GM23338 (cell line): ENCODE measurements around the gene MLF2. TPM values are rescaled to one million over a fixed set of nuclear protein-coding genes. Genes with fewer than 3 reads are reported as not detected.

Source experiments
- ATAC-seq: fragments of 200-7000 bp; cut with Tn5 transposase; 3 replicates; pipeline ENCODE4 v1.9.1; 2020
- DNase-seq: peaks from one replicate; pipeline ENCODE4 v3.0.0-alpha.2; 2015; ENCODE audit warnings: low spot score
- H2AFZ ChIP-seq: fragments of 200-600 bp; sonication (generic); 2 replicates; pipeline ENCODE4 v1.8.0; 2016; ENCODE audit warnings: antibody characterized with exemption, mild to moderate bottlenecking, moderate library complexity
- H3F3A ChIP-seq: fragments of 200-600 bp; sonication (generic); replicated peaks from 2 replicates; pipeline ENCODE4 v1.8.0; 2017; ENCODE audit warnings: antibody characterized with exemption, mixed run types, low read depth
- H3K27ac ChIP-seq: fragments of 200-600 bp; sonication (generic); 2 replicates; pipeline ENCODE4 v1.6.1; 2016; ENCODE audit warnings: low read depth
- H3K27me3 ChIP-seq: fragments of 200-600 bp; sonication (generic); 2 replicates; pipeline ENCODE4 v1.8.0; 2016; ENCODE audit warnings: mild to moderate bottlenecking, mixed run types, moderate library complexity; ENCODE audit not compliant: insufficient read depth
- H3K36me3 ChIP-seq: fragments of 200-600 bp; sonication (generic); 2 replicates; pipeline ENCODE4 v1.8.0; 2016; ENCODE audit warnings: mild to moderate bottlenecking; ENCODE audit not compliant: insufficient read depth
- H3K4me1 ChIP-seq: fragments of 200-600 bp; sonication (generic); 2 replicates; pipeline ENCODE4 v1.8.0; 2016; ENCODE audit warnings: mild to moderate bottlenecking, moderate library complexity; ENCODE audit not compliant: insufficient read depth
- H3K4me2 ChIP-seq: fragments of 200-600 bp; sonication (generic); 2 replicates; pipeline ENCODE4 v1.7.1; 2017; ENCODE audit warnings: mixed run types
- H3K4me3 ChIP-seq: fragments of 200-600 bp; sonication (generic); 2 replicates; pipeline ENCODE4 v1.6.1; 2016; ENCODE audit warnings: mixed run types
- H3K79me2 ChIP-seq: fragments of 200-600 bp; sonication (generic); replicated peaks from 2 replicates; pipeline ENCODE4 v1.8.0; 2017; ENCODE audit warnings: mild to moderate bottlenecking; ENCODE audit not compliant: insufficient read depth
- H3K9me2 ChIP-seq: fragments of 200-600 bp; sonication (generic); 2 replicates; pipeline ENCODE4 v1.8.0; 2017; ENCODE audit not compliant: insufficient read depth
- H4K20me1 ChIP-seq: fragments of 200-600 bp; sonication (generic); replicated peaks from 2 replicates; pipeline ENCODE4 v1.8.0; 2017; ENCODE audit warnings: mild to moderate bottlenecking; ENCODE audit not compliant: insufficient read depth
- H3K27ac Mint-ChIP-seq: 2 replicates; pipeline ENCODE4 v1.8.0; 2020; ENCODE audit warnings: inconsistent platforms, mild to moderate bottlenecking, moderate library complexity, mixed read lengths
- H3K27me3 Mint-ChIP-seq: 3 replicates; pipeline ENCODE4 v1.8.0; 2022; ENCODE audit warnings: low read depth, mild to moderate bottlenecking, moderate library complexity, mixed read lengths, inconsistent platforms; ENCODE audit not compliant: insufficient read depth, poor library complexity
- H3K36me3 Mint-ChIP-seq: 3 replicates; pipeline ENCODE4 v1.8.0; 2021; ENCODE audit warnings: low read depth, mild to moderate bottlenecking, inconsistent platforms, moderate library complexity, mixed read lengths
- H3K4me1 Mint-ChIP-seq: 3 replicates; pipeline ENCODE4 v1.8.0; 2020; ENCODE audit warnings: mild to moderate bottlenecking, inconsistent platforms, mixed read lengths
- H3K4me3 Mint-ChIP-seq: 3 replicates; pipeline ENCODE4 v1.8.0; 2021; ENCODE audit warnings: moderate library complexity, mild to moderate bottlenecking, inconsistent platforms, mixed read lengths
- H3K9me3 Mint-ChIP-seq: 3 replicates; pipeline ENCODE4 v1.8.0; 2020; ENCODE audit warnings: moderate library complexity, mild to moderate bottlenecking, inconsistent platforms, mixed read lengths
- CREB1 ChIP-seq: fragments of 250-450 bp; sonication (Bioruptor Pico); IDR thresholded peaks from 2 replicates; pipeline ENCODE4 v1.5.0; 2020; ENCODE audit warnings: low read depth, mild to moderate bottlenecking, moderate library complexity
- EZH2 ChIP-seq: fragments of 200-600 bp; sonication (generic); IDR thresholded peaks from one replicate; pipeline ENCODE4 v1.8.0; 2017; ENCODE audit warnings: antibody characterized with exemption, mild to moderate bottlenecking, low read depth; ENCODE audit not compliant: unreplicated experiment
- EZH2phosphoT487 ChIP-seq: fragments of 200-600 bp; sonication (generic); IDR thresholded peaks from one replicate; pipeline ENCODE4 v1.8.1; 2018; ENCODE audit warnings: antibody characterized with exemption; ENCODE audit not compliant: unreplicated experiment
- JUNB ChIP-seq: IDR thresholded peaks from one replicate; pipeline ENCODE4 v1.6.1; 2016; ENCODE audit warnings: antibody characterized with exemption; ENCODE audit not compliant: unreplicated experiment
- NANOG ChIP-seq: IDR thresholded peaks from 2 replicates; pipeline ENCODE4 v1.6.1; 2016; ENCODE audit warnings: antibody characterized with exemption, borderline replicate concordance
- POLR2AphosphoS5 ChIP-seq: IDR thresholded peaks from 2 replicates; pipeline ENCODE4 v1.6.1; 2016; ENCODE audit warnings: antibody characterized with exemption, low read depth
- STAT1 ChIP-seq: IDR thresholded peaks from one replicate; pipeline ENCODE4 v1.6.1; 2016; ENCODE audit warnings: antibody characterized with exemption; ENCODE audit not compliant: unreplicated experiment
- ZNF114 ChIP-seq: fragments of 250-450 bp; sonication (Bioruptor Pico); IDR thresholded peaks from 2 replicates; pipeline ENCODE4 v1.5.0; 2020; ENCODE audit warnings: mild to moderate bottlenecking, moderate library complexity
- polyA plus RNA-seq: library from polyadenylated mRNA; unstranded; fragments of >200 nt; fragmentation: Nextera tagmentation; extraction: Ambion mirVana; gene quantifications from 2 replicates; pipeline ENCODE4 v1.2.1, GENCODE V29; 2016
- total RNA-seq: library from RNA; depleted of rRNA; stranded (reverse); fragments of >200 nt; shearing (Covaris generic); gene quantifications from 2 replicates; pipeline ENCODE4 v1.2.3, GENCODE V29; 2014
- TF ChIP-seq, protein P1 (sequence below): IDR thresholded peaks from 2 replicates; pipeline ENCODE4 v1.6.1; 2016; ENCODE audit warnings: antibody characterized with exemption
- TF ChIP-seq, protein P2 (sequence below), 2 experiments: fragments of 200-600 bp in 1 of 2; sonication (generic) in 1 of 2; conservative IDR thresholded peaks; 2 replicates each; pipeline versions ENCODE4 v1.5.1 to v1.6.1; 2016 to 2017; ENCODE audit warnings: antibody characterized with exemption in 2 of 2, low read depth in 2 of 2, mild to moderate bottlenecking in 2 of 2, moderate library complexity in 1 of 2
- TF ChIP-seq, protein P3 (sequence below): fragments of 250-450 bp; sonication (Bioruptor Pico); IDR thresholded peaks from 2 replicates; pipeline ENCODE4 v1.5.0; 2020; ENCODE audit warnings: mild to moderate bottlenecking, moderate library complexity

The MLF2 gene
- total and polyA plus RNA-seq, 2 experiments from 2014 or later, result 280 to 289 TPM

DNA sequence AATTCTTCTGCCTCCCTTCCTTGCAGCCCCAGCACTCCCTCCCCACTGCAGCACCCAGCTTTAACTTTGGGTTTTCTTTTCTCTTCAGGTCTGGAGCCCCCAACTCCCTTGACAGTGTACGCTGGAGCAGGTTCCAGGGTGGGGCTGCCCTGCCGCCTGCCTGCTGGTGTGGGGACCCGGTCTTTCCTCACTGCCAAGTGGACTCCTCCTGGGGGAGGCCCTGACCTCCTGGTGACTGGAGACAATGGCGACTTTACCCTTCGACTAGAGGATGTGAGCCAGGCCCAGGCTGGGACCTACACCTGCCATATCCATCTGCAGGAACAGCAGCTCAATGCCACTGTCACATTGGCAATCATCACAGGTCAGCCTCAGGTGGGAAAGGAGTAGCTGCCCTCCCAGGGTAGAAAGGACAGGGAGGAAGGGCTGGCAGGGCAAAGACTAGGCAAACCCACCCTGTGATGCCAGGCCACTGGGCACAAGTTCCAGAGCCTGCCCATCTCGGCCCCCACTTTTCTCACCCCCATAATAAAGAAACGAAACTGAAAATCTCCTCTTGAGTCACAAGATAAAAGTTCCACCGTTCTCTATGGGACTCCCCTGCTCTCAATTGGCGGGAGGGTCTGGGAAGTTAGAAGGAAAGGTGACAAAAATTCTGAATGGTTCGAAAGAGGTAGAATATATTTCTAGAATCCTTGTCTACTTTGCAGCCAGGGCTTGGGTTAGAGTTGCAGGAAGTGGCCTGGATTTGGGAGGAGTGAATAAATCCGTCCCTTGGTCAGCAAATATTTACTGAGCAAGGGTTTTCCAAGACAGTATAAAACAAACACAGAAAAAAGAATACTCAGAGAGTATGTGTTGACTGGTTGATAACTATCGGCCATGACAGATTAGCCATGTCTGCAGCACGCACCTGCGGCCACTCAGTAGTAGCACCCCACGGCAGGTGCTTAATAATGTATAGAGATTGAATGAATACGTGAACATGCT is 22.5 kb upstream of the MLF2 start:
- no peaks in the 10 kb centered on the region; the same call in 2 of the 3 replicates for H3K9me3 Mint-ChIP-seq
- H3K27me3 Mint-ChIP-seq, result peaks cover 61% of the 10 kb centered on the region
- peaks cover 64% of the 10 kb centered on the region for H3K4me1 Mint-ChIP-seq

DNA sequence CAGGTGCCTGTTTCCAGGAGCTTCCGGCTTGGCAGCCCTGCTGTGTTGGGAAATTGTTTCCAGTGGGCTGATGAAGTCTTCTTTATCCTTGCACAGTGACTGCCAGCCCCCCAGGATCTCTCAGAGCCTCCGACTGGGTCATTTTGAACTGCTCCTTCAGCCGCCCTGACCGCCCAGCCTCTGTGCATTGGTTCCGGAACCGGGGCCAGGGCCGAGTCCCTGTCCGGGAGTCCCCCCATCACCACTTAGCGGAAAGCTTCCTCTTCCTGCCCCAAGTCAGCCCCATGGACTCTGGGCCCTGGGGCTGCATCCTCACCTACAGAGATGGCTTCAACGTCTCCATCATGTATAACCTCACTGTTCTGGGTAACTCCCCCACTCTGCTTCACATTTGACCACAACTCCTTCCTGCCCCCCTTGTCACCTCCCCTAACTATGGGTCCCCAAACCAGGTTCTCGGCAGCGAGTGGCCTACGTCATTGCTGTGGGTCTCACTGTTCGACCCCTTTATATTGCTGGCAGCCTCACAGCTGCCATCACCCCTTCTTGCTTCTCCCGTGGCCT is 21.6 kb upstream of the MLF2 start:
- H3K36me3 ChIP-seq, result no peaks in the 10 kb centered on the region
- H4K20me1 ChIP-seq, result peaks cover 4% of the 10 kb centered on the region; the same call in 1 of the 2 replicates
- peaks cover 23% of the 10 kb centered on the region; the same call in 1 of the 2 replicates for H3F3A ChIP-seq
- peak overlapping the region; percentile 64 for H3K4me3 ChIP-seq
- DNase-seq (no peak), ATAC-seq (no peak)
- peaks cover 72% of the 10 kb centered on the region for H3K27me3 ChIP-seq
- no peaks in the 10 kb centered on the region; the same call in 2 of the 3 replicates for H3K9me3 Mint-ChIP-seq
- peak overlapping the region; percentile 54 for H3K4me3 Mint-ChIP-seq
- H3K36me3 Mint-ChIP-seq, result peaks cover 23% of the 10 kb centered on the region
- H3K9me2 ChIP-seq, result no peaks in the 10 kb centered on the region
- no peaks in the 10 kb centered on the region for H3K79me2 ChIP-seq
- peaks cover 31% of the 10 kb centered on the region for H3K4me1 ChIP-seq
- peaks cover 58% of the 10 kb centered on the region for H3K27me3 Mint-ChIP-seq
- no peak overlapping the region for H3K27ac ChIP-seq
- H2AFZ ChIP-seq, result peak overlapping the region; percentile 76; the same call in 1 of the 2 replicates
- no peak overlapping the region for H3K27ac Mint-ChIP-seq
- peaks cover 67% of the 10 kb centered on the region for H3K4me1 Mint-ChIP-seq
- H3K4me2 ChIP-seq, result peak overlapping the region; percentile 87
- TF ChIP-seq, protein P1, sequence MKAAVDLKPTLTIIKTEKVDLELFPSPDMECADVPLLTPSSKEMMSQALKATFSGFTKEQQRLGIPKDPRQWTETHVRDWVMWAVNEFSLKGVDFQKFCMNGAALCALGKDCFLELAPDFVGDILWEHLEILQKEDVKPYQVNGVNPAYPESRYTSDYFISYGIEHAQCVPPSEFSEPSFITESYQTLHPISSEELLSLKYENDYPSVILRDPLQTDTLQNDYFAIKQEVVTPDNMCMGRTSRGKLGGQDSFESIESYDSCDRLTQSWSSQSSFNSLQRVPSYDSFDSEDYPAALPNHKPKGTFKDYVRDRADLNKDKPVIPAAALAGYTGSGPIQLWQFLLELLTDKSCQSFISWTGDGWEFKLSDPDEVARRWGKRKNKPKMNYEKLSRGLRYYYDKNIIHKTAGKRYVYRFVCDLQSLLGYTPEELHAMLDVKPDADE, result no peak
- TF ChIP-seq, protein P2, sequence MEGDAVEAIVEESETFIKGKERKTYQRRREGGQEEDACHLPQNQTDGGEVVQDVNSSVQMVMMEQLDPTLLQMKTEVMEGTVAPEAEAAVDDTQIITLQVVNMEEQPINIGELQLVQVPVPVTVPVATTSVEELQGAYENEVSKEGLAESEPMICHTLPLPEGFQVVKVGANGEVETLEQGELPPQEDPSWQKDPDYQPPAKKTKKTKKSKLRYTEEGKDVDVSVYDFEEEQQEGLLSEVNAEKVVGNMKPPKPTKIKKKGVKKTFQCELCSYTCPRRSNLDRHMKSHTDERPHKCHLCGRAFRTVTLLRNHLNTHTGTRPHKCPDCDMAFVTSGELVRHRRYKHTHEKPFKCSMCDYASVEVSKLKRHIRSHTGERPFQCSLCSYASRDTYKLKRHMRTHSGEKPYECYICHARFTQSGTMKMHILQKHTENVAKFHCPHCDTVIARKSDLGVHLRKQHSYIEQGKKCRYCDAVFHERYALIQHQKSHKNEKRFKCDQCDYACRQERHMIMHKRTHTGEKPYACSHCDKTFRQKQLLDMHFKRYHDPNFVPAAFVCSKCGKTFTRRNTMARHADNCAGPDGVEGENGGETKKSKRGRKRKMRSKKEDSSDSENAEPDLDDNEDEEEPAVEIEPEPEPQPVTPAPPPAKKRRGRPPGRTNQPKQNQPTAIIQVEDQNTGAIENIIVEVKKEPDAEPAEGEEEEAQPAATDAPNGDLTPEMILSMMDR (conservative IDR thresholded peaks at IDR 0.05; ENCODE audit: low read depth in 2 of 2), result no peak
- TF ChIP-seq CREB1 (no peak), EZH2 (no peak), JUNB (no peak), EZH2phosphoT487 (no peak), STAT1 (no peak), ZNF114 (no peak), NANOG (no peak)
- TF ChIP-seq, protein P3, sequence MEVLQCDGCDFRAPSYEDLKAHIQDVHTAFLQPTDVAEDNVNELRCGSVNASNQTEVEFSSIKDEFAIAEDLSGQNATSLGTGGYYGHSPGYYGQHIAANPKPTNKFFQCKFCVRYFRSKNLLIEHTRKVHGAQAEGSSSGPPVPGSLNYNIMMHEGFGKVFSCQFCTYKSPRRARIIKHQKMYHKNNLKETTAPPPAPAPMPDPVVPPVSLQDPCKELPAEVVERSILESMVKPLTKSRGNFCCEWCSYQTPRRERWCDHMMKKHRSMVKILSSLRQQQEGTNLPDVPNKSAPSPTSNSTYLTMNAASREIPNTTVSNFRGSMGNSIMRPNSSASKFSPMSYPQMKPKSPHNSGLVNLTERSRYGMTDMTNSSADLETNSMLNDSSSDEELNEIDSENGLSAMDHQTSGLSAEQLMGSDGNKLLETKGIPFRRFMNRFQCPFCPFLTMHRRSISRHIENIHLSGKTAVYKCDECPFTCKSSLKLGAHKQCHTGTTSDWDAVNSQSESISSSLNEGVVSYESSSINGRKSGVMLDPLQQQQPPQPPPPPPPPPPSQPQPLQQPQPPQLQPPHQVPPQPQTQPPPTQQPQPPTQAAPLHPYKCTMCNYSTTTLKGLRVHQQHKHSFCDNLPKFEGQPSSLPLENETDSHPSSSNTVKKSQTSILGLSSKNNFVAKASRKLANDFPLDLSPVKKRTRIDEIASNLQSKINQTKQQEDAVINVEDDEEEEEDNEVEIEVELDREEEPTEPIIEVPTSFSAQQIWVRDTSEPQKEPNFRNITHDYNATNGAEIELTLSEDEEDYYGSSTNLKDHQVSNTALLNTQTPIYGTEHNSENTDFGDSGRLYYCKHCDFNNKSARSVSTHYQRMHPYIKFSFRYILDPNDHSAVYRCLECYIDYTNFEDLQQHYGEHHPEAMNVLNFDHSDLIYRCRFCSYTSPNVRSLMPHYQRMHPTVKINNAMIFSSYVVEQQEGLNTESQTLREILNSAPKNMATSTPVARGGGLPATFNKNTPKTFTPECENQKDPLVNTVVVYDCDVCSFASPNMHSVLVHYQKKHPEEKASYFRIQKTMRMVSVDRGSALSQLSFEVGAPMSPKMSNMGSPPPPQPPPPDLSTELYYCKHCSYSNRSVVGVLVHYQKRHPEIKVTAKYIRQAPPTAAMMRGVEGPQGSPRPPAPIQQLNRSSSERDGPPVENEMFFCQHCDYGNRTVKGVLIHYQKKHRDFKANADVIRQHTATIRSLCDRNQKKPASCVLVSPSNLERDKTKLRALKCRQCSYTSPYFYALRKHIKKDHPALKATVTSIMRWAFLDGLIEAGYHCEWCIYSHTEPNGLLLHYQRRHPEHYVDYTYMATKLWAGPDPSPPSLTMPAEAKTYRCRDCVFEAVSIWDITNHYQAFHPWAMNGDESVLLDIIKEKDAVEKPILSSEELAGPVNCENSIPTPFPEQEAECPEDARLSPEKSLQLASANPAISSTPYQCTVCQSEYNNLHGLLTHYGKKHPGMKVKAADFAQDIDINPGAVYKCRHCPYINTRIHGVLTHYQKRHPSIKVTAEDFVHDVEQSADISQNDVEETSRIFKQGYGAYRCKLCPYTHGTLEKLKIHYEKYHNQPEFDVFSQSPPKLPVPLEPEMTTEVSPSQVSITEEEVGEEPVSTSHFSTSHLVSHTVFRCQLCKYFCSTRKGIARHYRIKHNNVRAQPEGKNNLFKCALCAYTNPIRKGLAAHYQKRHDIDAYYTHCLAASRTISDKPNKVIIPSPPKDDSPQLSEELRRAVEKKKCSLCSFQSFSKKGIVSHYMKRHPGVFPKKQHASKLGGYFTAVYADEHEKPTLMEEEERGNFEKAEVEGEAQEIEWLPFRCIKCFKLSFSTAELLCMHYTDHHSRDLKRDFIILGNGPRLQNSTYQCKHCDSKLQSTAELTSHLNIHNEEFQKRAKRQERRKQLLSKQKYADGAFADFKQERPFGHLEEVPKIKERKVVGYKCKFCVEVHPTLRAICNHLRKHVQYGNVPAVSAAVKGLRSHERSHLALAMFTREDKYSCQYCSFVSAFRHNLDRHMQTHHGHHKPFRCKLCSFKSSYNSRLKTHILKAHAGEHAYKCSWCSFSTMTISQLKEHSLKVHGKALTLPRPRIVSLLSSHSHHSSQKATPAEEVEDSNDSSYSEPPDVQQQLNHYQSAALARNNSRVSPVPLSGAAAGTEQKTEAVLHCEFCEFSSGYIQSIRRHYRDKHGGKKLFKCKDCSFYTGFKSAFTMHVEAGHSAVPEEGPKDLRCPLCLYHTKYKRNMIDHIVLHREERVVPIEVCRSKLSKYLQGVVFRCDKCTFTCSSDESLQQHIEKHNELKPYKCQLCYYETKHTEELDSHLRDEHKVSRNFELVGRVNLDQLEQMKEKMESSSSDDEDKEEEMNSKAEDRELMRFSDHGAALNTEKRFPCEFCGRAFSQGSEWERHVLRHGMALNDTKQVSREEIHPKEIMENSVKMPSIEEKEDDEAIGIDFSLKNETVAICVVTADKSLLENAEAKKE (CRISPR knock-in tag), result no peak

More for the DNA sequence above, 22.5 kb upstream of the MLF2 start:
- Histone ChIP-seq H3K4me1 (peaks cover 28% of the 10 kb centered on the region), H3K4me2 (no peak overlapping the region), H3K27ac (no peak overlapping the region), H3K9me2 (no peaks in the 10 kb centered on the region), H2AFZ (no peak overlapping the region), H3K79me2 (no peaks in the 10 kb centered on the region), H3F3A (peaks cover 20% of the 10 kb centered on the region; the same call in 1 of the 2 replicates), H4K20me1 (peaks cover 3% of the 10 kb centered on the region; the same call in 1 of the 2 replicates), H3K27me3 (peaks cover 72% of the 10 kb centered on the region), H3K36me3 (no peaks in the 10 kb centered on the region), H3K4me3 (no peak overlapping the region)
- no peak for DNase-seq
- Mint-ChIP-seq H3K36me3 (peaks cover 17% of the 10 kb centered on the region), H3K4me3 (peak overlapping the region; percentile 54; the same call in 2 of the 3 replicates), H3K27ac (no peak overlapping the region)
- no peak for ATAC-seq
- TF ChIP-seq POLR2AphosphoS5, result no peak
- no peak for TF ChIP-seq CREB1
